ENCODE measurements around the gene NME5. TPM values are rescaled to one million over a fixed set of nuclear protein-coding genes. Genes with fewer than 3 reads are reported as not detected.

The NME5 gene
- polyA plus RNA-seq, 4 donors: 1.3 to 1.8 TPM; not detected in 2

- FAIRE-seq (no peak), DNase-seq (no peak)
- H3K9me3 ChIP-seq (ENCODE audit: control insufficient read depth in 2 of 2, insufficient read depth in 1 of 2, low read depth in 1 of 2, low read length in 1 of 2): no peaks in the 10 kb centered on the region
- H3K36me3 ChIP-seq (ENCODE audit: control insufficient read depth in 3 of 3, insufficient read depth in 2 of 3, low read depth in 1 of 3, low read length in 3 of 3): no peaks in the 10 kb centered on the region
- H3K4me1 ChIP-seq (ENCODE audit: control insufficient read depth in 3 of 3, insufficient read depth in 2 of 3, low read depth in 1 of 3, low read length in 2 of 3): no peaks in the 10 kb centered on the region
- H3K4me3 ChIP-seq (ENCODE audit: low read depth in 1 of 3, low read length in 3 of 3): no peak overlapping the region
- WGBS, 3 donors: 53 to 55% (median 53%) methylated on average over 5 of the region's 5 CpGs
- no peak overlapping the region for H3K27ac ChIP-seq (ENCODE audit: low read depth in 1 of 3, low read length in 2 of 3)
- no peaks in the 10 kb centered on the region for H3K27me3 ChIP-seq (ENCODE audit: control insufficient read depth in 3 of 3, insufficient read depth in 3 of 3, low read length in 3 of 3)
Observed at GRCh38 chr5:138128334-138128733, 10.9 kb downstream of the NME5 start.

DNA sequence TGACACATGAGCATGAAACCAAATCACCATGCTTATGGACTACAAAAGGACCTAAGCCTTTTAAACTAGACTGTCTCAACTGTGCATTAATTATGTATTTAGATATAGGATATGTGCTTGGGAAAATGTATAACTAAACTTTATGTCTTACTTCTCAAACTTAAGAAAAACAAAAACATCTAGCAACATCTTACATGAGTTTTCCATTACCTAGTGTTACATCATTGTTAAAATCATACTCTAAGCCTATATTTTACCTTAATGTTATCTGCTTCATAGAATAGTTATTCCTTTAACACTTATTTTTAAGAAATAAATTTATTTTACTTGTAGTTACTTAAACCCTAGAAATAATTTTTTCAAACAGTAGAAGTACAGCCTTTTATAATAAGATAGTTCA is 24.0 kb downstream of the NME5 start:
- FAIRE-seq: peak; percentile 15
- Histone ChIP-seq H3K27me3 (ENCODE audit: control insufficient read depth in 3 of 3, insufficient read depth in 3 of 3, low read length in 3 of 3) (peaks cover 0 to 2% (median 0%) of the 10 kb centered on the region in 3 donors), H3K4me3 (ENCODE audit: low read depth in 1 of 3, low read length in 3 of 3) (no peak overlapping the region), H3K36me3 (ENCODE audit: control insufficient read depth in 3 of 3, insufficient read depth in 2 of 3, low read depth in 1 of 3, low read length in 3 of 3) (no peaks in the 10 kb centered on the region), H3K9me3 (ENCODE audit: control insufficient read depth in 2 of 2, insufficient read depth in 1 of 2, low read depth in 1 of 2, low read length in 1 of 2) (no peaks in the 10 kb centered on the region), H3K4me1 (ENCODE audit: control insufficient read depth in 3 of 3, insufficient read depth in 2 of 3, low read depth in 1 of 3, low read length in 2 of 3) (no peaks in the 10 kb centered on the region), H3K27ac (ENCODE audit: low read depth in 1 of 3, low read length in 2 of 3) (no peak overlapping the region)
- no peak for DNase-seq

DNA sequence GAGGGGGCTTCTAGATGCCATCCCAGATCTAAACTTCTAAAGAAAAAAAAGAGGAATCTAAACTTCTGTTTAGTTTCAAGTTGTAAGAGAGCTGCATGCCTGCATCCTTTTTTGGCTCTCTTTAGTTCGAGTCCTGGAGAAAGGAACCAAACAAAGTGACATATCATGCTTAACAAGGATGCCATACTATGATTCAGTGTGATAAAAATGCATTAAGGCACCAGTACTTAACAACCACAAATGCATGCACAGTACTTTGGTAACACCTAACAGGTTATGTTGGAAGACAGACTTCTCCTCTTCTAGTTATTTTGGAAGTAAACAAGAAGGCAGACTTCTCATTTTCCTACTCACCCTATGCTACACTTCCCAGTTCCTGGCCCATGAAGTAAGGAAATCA is 27.3 kb downstream of the NME5 start:
- Histone ChIP-seq H3K4me3 (ENCODE audit: low read depth in 1 of 3, low read length in 3 of 3) (no peak overlapping the region), H3K9me3 (ENCODE audit: control insufficient read depth in 2 of 2, insufficient read depth in 1 of 2, low read depth in 1 of 2, low read length in 1 of 2) (no peaks in the 10 kb centered on the region), H3K27ac (ENCODE audit: low read depth in 1 of 3, low read length in 2 of 3) (no peak overlapping the region), H3K4me1 (ENCODE audit: control insufficient read depth in 3 of 3, insufficient read depth in 2 of 3, low read depth in 1 of 3, low read length in 2 of 3) (no peaks in the 10 kb centered on the region), H3K27me3 (ENCODE audit: control insufficient read depth in 3 of 3, insufficient read depth in 3 of 3, low read length in 3 of 3) (peaks cover 0 to 2% (median 0%) of the 10 kb centered on the region in 3 donors), H3K36me3 (ENCODE audit: control insufficient read depth in 3 of 3, insufficient read depth in 2 of 3, low read depth in 1 of 3, low read length in 3 of 3) (no peaks in the 10 kb centered on the region)
- FAIRE-seq (no peak), DNase-seq (no peak)
- WGBS, 3 donors: 40 to 66% (median 48%) methylated on average over 1 of the region's 1 CpG

DNA sequence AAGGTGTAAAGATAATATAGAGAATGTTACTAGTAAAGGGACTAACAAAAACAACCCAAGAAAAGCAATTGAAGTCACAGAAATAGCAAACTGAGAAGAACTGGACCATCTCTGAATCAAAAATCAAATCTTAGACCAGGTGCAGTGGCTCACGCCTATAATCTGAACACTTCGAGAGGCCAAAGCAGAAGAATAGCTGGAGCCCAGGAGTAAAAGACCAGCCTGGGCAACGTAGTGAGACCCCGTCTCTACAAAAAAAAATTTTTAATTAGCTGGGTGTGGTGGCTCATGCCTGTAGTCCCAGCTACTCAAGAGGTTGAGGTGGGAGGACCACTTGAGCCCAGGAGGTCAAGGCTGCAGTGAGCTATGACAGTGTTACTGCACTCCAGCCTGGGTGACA is 28.0 kb downstream of the NME5 start:
- no peaks in the 10 kb centered on the region for H3K36me3 ChIP-seq (ENCODE audit: control insufficient read depth in 3 of 3, insufficient read depth in 2 of 3, low read depth in 1 of 3, low read length in 3 of 3)
- WGBS, 3 donors: 66 to 80% (median 70%) methylated on average over 4 of the region's 4 CpGs
- H3K4me3 ChIP-seq (ENCODE audit: low read depth in 1 of 3, low read length in 3 of 3): no peak overlapping the region
- H3K9me3 ChIP-seq (ENCODE audit: control insufficient read depth in 2 of 2, insufficient read depth in 1 of 2, low read depth in 1 of 2, low read length in 1 of 2): no peaks in the 10 kb centered on the region
- no peaks in the 10 kb centered on the region for H3K4me1 ChIP-seq (ENCODE audit: control insufficient read depth in 3 of 3, insufficient read depth in 2 of 3, low read depth in 1 of 3, low read length in 2 of 3)
- peaks cover 0 to 2% (median 0%) of the 10 kb centered on the region in 3 donors for H3K27me3 ChIP-seq (ENCODE audit: control insufficient read depth in 3 of 3, insufficient read depth in 3 of 3, low read length in 3 of 3)
- DNase-seq: no peak
- no peak overlapping the region for H3K27ac ChIP-seq (ENCODE audit: low read depth in 1 of 3, low read length in 2 of 3)
- no peak for FAIRE-seq

DNA sequence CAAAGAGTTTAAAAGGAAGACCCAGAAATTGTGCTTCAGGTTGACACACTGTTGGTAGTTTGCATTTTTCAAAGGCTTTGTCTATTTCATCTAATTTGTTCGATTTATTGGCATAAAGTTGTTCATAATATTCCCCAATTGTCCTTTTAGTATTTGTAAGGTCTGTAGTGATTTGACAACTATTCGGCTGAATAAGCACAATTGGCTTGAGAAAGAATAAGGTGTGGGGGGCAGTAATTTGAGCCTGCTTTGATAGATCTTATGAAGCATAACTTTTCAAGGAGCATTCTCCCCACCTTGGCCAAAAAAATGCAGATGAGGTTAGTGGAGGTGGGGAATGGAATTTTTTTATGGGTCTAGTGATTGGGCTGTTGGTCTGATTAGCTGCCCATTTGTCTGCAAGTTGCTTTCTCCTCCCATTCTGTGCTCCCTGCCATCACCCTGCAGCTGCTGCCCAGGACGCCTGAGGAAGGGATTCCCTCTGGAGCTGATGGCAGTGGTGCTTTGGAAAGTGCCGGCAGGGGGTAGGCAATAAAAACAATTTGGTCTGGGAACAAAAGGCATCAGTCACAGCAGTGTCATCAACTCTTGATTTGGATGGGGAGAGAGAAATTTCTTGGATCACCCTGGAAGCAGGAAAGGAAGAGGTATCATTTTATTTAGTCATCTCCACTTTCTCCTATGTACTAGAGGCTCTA is 28.8 kb downstream of the NME5 start:
- Histone ChIP-seq H3K27me3 (ENCODE audit: control insufficient read depth in 3 of 3, insufficient read depth in 3 of 3, low read length in 3 of 3) (peaks cover 0 to 2% (median 0%) of the 10 kb centered on the region in 3 donors), H3K27ac (ENCODE audit: low read depth in 1 of 3, low read length in 2 of 3) (no peak overlapping the region), H3K4me1 (ENCODE audit: control insufficient read depth in 3 of 3, insufficient read depth in 2 of 3, low read depth in 1 of 3, low read length in 2 of 3) (no peaks in the 10 kb centered on the region), H3K9me3 (ENCODE audit: control insufficient read depth in 2 of 2, insufficient read depth in 1 of 2, low read depth in 1 of 2, low read length in 1 of 2) (no peaks in the 10 kb centered on the region), H3K4me3 (ENCODE audit: low read depth in 1 of 3, low read length in 3 of 3) (no peak overlapping the region), H3K36me3 (ENCODE audit: control insufficient read depth in 3 of 3, insufficient read depth in 2 of 3, low read depth in 1 of 3, low read length in 3 of 3) (no peaks in the 10 kb centered on the region)
- WGBS, 3 donors: 55 to 64% (median 62%) methylated on average over 4 of the region's 4 CpGs
- FAIRE-seq (no peak), DNase-seq (no peak)

- no peaks in the 10 kb centered on the region for H3K36me3 ChIP-seq (ENCODE audit: control insufficient read depth in 3 of 3, insufficient read depth in 2 of 3, low read depth in 1 of 3, low read length in 3 of 3)
- peaks cover 0 to 2% (median 0%) of the 10 kb centered on the region in 3 donors for H3K27me3 ChIP-seq (ENCODE audit: control insufficient read depth in 3 of 3, insufficient read depth in 3 of 3, low read length in 3 of 3)
- WGBS, 3 donors: 68 to 84% (median 83%) methylated on average over 1 of the region's 1 CpG
- no peak overlapping the region for H3K27ac ChIP-seq (ENCODE audit: low read depth in 1 of 3, low read length in 2 of 3)
- FAIRE-seq (no peak), DNase-seq (no peak)
- H3K4me3 ChIP-seq (ENCODE audit: low read depth in 1 of 3, low read length in 3 of 3): no peak overlapping the region
- no peaks in the 10 kb centered on the region for H3K4me1 ChIP-seq (ENCODE audit: control insufficient read depth in 3 of 3, insufficient read depth in 2 of 3, low read depth in 1 of 3, low read length in 2 of 3)
- H3K9me3 ChIP-seq (ENCODE audit: control insufficient read depth in 2 of 2, insufficient read depth in 1 of 2, low read depth in 1 of 2, low read length in 1 of 2): no peaks in the 10 kb centered on the region
Observed at GRCh38 chr5:138109463-138110265, 29.6 kb downstream of the NME5 start.

GRCh38 chr5:138107213-138107612 is 32.0 kb downstream of the NME5 start:
- 45 to 57% (median 49%) methylated on average over 1 of the region's 1 CpG for WGBS, 3 donors
- Histone ChIP-seq H3K27me3 (ENCODE audit: control insufficient read depth in 3 of 3, insufficient read depth in 3 of 3, low read length in 3 of 3) (peaks cover 0 to 2% (median 0%) of the 10 kb centered on the region in 3 donors), H3K36me3 (ENCODE audit: control insufficient read depth in 3 of 3, insufficient read depth in 2 of 3, low read depth in 1 of 3, low read length in 3 of 3) (no peaks in the 10 kb centered on the region), H3K9me3 (ENCODE audit: control insufficient read depth in 2 of 2, insufficient read depth in 1 of 2, low read depth in 1 of 2, low read length in 1 of 2) (no peaks in the 10 kb centered on the region), H3K27ac (ENCODE audit: low read depth in 1 of 3, low read length in 2 of 3) (no peak overlapping the region), H3K4me3 (ENCODE audit: low read depth in 1 of 3, low read length in 3 of 3) (no peak overlapping the region), H3K4me1 (ENCODE audit: control insufficient read depth in 3 of 3, insufficient read depth in 2 of 3, low read depth in 1 of 3, low read length in 2 of 3) (peaks cover 0 to 3% (median 0%) of the 10 kb centered on the region in 3 donors)
- FAIRE-seq (no peak), DNase-seq (no peak)

- H3K4me3 ChIP-seq (ENCODE audit: low read depth in 1 of 3, low read length in 3 of 3): no peak overlapping the region
- no peak for FAIRE-seq
Observed at GRCh38 chr5:138105709-138106108, 33.5 kb downstream of the NME5 start.

More at GRCh38 chr5:138105709-138106108, 33.5 kb downstream of the NME5 start:
- no peak for DNase-seq
- no peaks in the 10 kb centered on the region for H3K27me3 ChIP-seq (ENCODE audit: control insufficient read depth in 3 of 3, insufficient read depth in 3 of 3, low read length in 3 of 3)
- no peak overlapping the region for H3K27ac ChIP-seq (ENCODE audit: low read depth in 1 of 3, low read length in 2 of 3)
- no peaks in the 10 kb centered on the region for H3K36me3 ChIP-seq (ENCODE audit: control insufficient read depth in 3 of 3, insufficient read depth in 2 of 3, low read depth in 1 of 3, low read length in 3 of 3)
- peaks cover 0 to 3% (median 0%) of the 10 kb centered on the region in 3 donors for H3K4me1 ChIP-seq (ENCODE audit: control insufficient read depth in 3 of 3, insufficient read depth in 2 of 3, low read depth in 1 of 3, low read length in 2 of 3)
- H3K9me3 ChIP-seq (ENCODE audit: control insufficient read depth in 2 of 2, insufficient read depth in 1 of 2, low read depth in 1 of 2, low read length in 1 of 2): no peaks in the 10 kb centered on the region
- 89 to 93% (median 90%) methylated on average over 6 of the region's 6 CpGs for WGBS, 3 donors

Measured in small intestine (tissue), 7 donors.